Right lobe of liver (tissue), 6 donors: ENCODE measurements around the gene CARD16. TPM values are rescaled to one million over a fixed set of nuclear protein-coding genes. Genes with fewer than 3 reads are reported as not detected.
A peak's percentile ranks its signal among the peaks of the same experiment; 100 is the strongest.
"Not testable (repeated sequence)": the region's sequence is repeated elsewhere in the genome, so short reads cannot be mapped to it uniquely, and the experiment has no call there.

Experiments
- ATAC-seq, 4 donors: fragments of 200-7000 bp; cut with Tn5 transposase; one replicate each; pipeline ENCODE4 v1.9.1; 2020; ENCODE audit warnings: mild to moderate bottlenecking in 4 of 4, moderate library complexity in 4 of 4
- DNase-seq, 3 donors: peaks; one replicate each; pipeline ENCODE4 v3.0.0-alpha.2; 2020
- H3K27ac ChIP-seq, 3 donors: fragments of 200-600 bp; one replicate each; pipeline ENCODE4 v1.8.0; 2022
- H3K27me3 ChIP-seq, 2 donors: fragments of 200-600 bp; one replicate each; pipeline ENCODE4 v1.8.0; 2022
- H3K36me3 ChIP-seq, 4 donors: fragments of 200-600 bp; sonication (generic) in 1 of 4; one replicate each; pipeline versions ENCODE4 v1.5.1 to v1.8.0; 2017 to 2022; ENCODE audit warnings: control low read depth in 1 of 4
- H3K4me1 ChIP-seq, 4 donors: fragments of 200-600 bp; sonication (generic) in 1 of 4; one replicate each; pipeline versions ENCODE4 v1.5.1 to v1.8.0; 2017 to 2022; ENCODE audit warnings: control low read depth in 1 of 4
- H3K4me3 ChIP-seq, 3 donors: fragments of 200-600 bp; one replicate each; pipeline ENCODE4 v1.8.0; 2022
- H3K9me3 ChIP-seq, 4 donors: fragments of 200-600 bp; sonication (generic) in 1 of 4; one replicate each; pipeline versions ENCODE4 v1.5.1 to v1.8.0; 2017 to 2022; ENCODE audit warnings: control low read depth in 1 of 4
- CTCF ChIP-seq, 4 donors: fragments of 200-600 bp in 3 of 4; fragments of 450-650 bp in 1 of 4; IDR thresholded peaks; one replicate each; pipeline versions ENCODE4 v1.5.1 to v1.8.0; 2016 to 2022; ENCODE audit warnings: antibody characterized with exemption in 4 of 4, mild to moderate bottlenecking in 2 of 4
- POLR2A ChIP-seq: fragments of 450-650 bp; IDR thresholded peaks from one replicate; pipeline ENCODE4 v1.6.1; 2017; ENCODE audit warnings: antibody characterized with exemption, mild to moderate bottlenecking
- WGBS: methylation state at CpG from one replicate; pipeline ENCODE4 v1.1.6; 2018; ENCODE audit warnings: low coverage, low lambda C conversion rate; ENCODE audit not compliant: insufficient coverage; ENCODE audit errors: missing lambda C conversion rate; 5-methylcytosine and 5-hydroxymethylcytosine counted together
- intact Hi-C, 2 donors: fragments of 100-400 bp; cut with DNase I; formaldehyde crosslinking; loops; one replicate each; pipeline versions ENCODE4 v1.11.2 to v1.14.1; 2022
- long read RNA-seq: library from polyadenylated mRNA; unstranded; transcript quantifications from one replicate; pipeline ENCODE4 v2.0.0, GENCODE V29; 2019
- total RNA-seq, 6 experiments: library from RNA; depleted of rRNA in 2 of 6; stranded (reverse); fragments of >200 nt in 2 of 6; fragmentation: NEBNext Ultra II Directional in 3 of 6; extraction: Animal tissue kit (Norgen Biotek cat#: 25700) in 3 of 6; gene quantifications; one replicate each; pipeline versions ENCODE4 v1.1.0 to v1.2.4, GENCODE V29; 2016 to 2023
- donor health status: DM: no; HTN: yes; CAD: no.
- donor health status: DM: no; HTN: no; CAD: no.
- donor health status: DM: no; HTN: no; CAD: no.
- donor health status: DM: no; HTN: yes; CAD: no.
- donor health status: DM: no; HTN: yes; CAD: no.

The CARD16 gene
- 10 to 100 TPM in 2 of 6 experiments, 1 to 10 TPM in 4; 1.8 to 12.8 (median 7.1) TPM for total RNA-seq
- long read RNA-seq, partial matches to known transcripts: 0 of 4 reads
- long read RNA-seq, other reads (novel, unspliced or antisense): 0 of 4 reads

- H3K4me3 ChIP-seq: peak within 1 kb of the TSS; percentile 30 to 40 (median 33)
- H3K27me3 ChIP-seq, H3K36me3 ChIP-seq, H3K9me3 ChIP-seq, DNase-seq, H3K4me1 ChIP-seq, intact Hi-C loops: not testable (repeated sequence)
- WGBS: 28% methylated on average over 5 of the region's 5 CpGs
- ATAC-seq: peak; percentile 85 to 88 (median 86)
- H3K27ac ChIP-seq: peak within 1 kb of the TSS; percentile 60 to 76 (median 67)
These were observed at the start of gene CARD16 for GRCh38 chr11:105044557-105045524. Gene CARD16 (minus strand): TSS chr11:105045335. CDS start chr11:105045297, 38 bp downstream.

GRCh38 chr11:105092256-105093239 is 47.4 kb upstream of the CARD16 start:
- H3K36me3 ChIP-seq: no peaks in the 10 kb centered on the region
- H3K27me3 ChIP-seq: no peaks in the 10 kb centered on the region
- H3K4me3 ChIP-seq: no peak overlapping the region
- WGBS: 42% methylated on average over 9 of the region's 9 CpGs
- no peaks in the 10 kb centered on the region for H3K9me3 ChIP-seq
- H3K4me1 ChIP-seq: no peaks in the 10 kb centered on the region
- peak in 2 of 4 donors; percentile 16 to 55 for ATAC-seq
- DNase-seq: no peak
- intact Hi-C loops: no loop called here
- TF ChIP-seq POLR2A: no peak
- TF ChIP-seq CTCF (IDR thresholded peaks at IDR 0.05): no peak
- no peak overlapping the region for H3K27ac ChIP-seq

- Histone ChIP-seq H3K27ac (no peak overlapping the region), H3K4me1 (no peaks in the 10 kb centered on the region), H3K9me3 (no peaks in the 10 kb centered on the region), H3K4me3 (no peak overlapping the region), H3K36me3 (no peaks in the 10 kb centered on the region), H3K27me3 (no peaks in the 10 kb centered on the region)
- no peak for DNase-seq
- 80% methylated on average over 1 of the region's 5 CpGs for WGBS
- ATAC-seq: peak in 2 of 4 donors; percentile 20 to 34
- intact Hi-C loops: no loop called here
- TF ChIP-seq CTCF (IDR thresholded peaks at IDR 0.05) (no peak), POLR2A (no peak)
These were observed 36.4 kb upstream of the CARD16 start for GRCh38 chr11:105081412-105082150.

- ATAC-seq: peak; percentile 47 to 86 (median 58)
- intact Hi-C loops, H3K4me1 ChIP-seq, H3K27me3 ChIP-seq, H3K36me3 ChIP-seq, H3K27ac ChIP-seq, H3K9me3 ChIP-seq, DNase-seq, H3K4me3 ChIP-seq: not testable (repeated sequence)
- 32% methylated on average over 6 of the region's 6 CpGs for WGBS
These were observed 35.2 kb upstream of the CARD16 start for GRCh38 chr11:105080171-105080906.
